Left forelimb (tissue), 1 donor: ENCODE measurements around the gene PKDREJ.
"Not testable (repeated sequence)": the region's sequence is repeated elsewhere in the genome, so short reads cannot be mapped to it uniquely, and the experiment has no call there.

Experiments
- DNase-seq: peaks from one replicate; pipeline ENCODE4 v3.0.0-alpha.2; 2018; ENCODE audit warnings: low spot score

The PKDREJ gene

GRCh38 chr22:46263216-46263590 lies at the start of gene PKDREJ:
Gene PKDREJ, minus strand, starts transcription at chr22:46263343. Its CDS starts 21 bp downstream, at chr22:46263322.
- peak; percentile 62 for DNase-seq

DNA sequence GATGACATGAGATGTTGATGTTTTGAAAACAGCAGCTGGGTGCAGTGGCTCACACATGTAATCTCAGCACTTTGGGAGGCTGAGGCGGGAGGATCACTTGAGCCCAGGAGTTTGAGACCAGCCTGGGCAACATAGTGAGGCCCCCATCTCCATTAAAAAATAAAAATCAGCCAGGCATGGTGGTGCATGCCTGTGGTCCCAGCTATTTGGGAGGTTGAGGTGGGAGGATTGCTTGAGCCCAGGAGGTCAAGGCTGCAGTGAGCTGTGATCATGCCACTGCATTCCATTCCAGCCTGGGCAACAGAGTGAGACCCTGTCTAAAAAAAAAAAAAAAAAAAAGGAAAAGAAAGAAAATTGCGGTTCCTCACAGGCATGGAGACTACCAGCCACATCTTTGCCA lies 49.7 kb upstream of the PKDREJ start:
- not testable (repeated sequence) for DNase-seq

DNA sequence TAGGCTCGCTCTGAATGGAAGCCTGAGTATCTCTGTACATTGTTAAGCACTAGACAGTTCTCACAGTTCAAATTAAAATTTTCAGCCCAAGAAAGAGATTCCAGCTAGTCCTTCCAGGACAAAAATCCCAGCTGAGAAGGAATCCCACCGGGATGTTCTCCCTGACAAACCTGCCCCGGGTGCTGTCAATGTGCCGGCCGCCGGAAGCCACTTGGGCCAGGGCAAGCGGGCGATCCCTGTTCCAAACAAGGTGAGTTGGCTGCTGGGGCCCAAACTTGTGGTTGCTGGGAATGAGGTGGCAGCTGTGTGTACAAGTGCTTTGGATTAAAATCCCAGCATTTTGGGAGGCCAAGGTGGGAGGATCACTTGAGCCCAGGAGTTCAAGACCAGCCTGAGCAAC lies 48.9 kb upstream of the PKDREJ start:
- DNase-seq: no peak

DNA sequence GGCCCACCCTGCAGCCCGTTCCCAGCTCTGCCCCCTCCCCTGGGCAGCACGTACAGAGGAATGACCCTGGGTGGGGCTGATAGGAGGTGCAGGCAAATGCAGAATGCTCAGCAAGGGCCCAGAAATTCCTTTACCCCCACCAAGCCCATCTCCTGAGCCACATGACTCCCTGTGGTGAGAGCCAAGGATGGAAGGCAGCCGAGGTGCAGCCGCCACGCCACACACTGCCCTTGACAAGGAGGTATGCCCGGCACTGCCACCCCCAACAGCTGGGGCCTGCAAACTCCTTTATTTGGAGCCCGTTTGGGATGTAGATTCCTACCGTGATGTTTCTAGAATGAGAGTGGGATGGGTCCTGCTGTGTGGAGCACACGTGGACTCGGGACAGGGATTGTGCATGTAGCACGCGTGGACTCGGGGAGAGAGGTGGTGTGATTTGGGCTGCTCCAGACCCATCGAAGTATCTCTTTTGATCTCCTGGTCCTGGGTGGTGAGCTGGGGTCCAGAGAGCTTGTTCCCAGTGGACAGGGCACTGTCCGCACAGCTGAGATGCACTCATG lies 46.5 kb upstream of the PKDREJ start:
- DNase-seq: no peak

- DNase-seq: no peak
Observed at GRCh38 chr22:46308283-46308988, 45.3 kb upstream of the PKDREJ start.

DNA sequence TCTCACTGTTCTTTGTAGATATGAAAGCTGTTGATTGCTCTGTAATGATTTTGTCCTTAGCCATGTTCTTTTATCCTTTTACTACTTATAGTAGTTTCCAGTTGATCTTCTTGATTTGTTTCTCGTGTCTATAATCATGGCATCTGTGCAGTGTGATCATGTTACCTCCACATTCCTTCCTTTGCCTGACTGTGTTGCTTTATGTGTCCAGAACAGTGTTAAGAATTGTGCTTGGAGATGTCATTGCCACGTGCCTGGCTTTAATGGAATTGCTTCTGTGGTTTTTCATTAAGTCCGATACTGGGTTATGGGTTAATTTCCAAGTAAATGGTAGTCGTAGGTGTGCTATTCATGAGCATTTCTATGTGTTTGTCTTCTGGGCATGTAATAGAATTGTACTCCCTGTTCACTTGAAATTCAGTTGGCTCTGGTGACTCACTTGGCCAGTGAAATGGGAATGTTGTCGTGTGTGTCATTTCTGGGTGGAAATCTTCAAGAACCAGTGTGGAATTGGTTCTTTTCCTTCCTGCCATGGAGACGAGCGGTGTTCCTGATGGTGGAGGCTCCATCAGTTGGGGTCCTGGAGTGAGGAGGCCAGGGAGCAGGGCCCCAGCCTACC lies 40.3 kb upstream of the PKDREJ start:
- DNase-seq: no peak

DNA sequence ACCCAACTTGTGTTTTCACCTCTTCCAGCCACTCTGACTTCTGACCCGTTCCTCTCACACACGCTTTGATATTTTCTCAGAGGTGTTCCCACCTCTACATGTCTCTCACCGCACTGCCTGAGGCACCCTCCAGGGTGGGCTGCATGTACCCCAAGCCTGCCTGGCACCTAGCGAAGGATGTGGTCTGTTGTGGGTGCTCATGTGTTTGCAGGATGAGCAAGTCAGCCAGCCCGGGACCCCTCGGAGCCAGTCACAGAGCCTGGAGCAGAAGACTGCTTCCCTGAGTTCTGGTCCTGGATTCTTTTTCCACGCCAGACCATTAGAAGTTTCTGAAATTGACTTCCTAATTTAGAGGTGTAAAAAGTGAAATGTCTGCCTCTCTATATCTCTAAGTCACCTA lies 37.3 kb upstream of the PKDREJ start:
- DNase-seq: no peak

GRCh38 chr22:46299101-46299500 lies 36.0 kb upstream of the PKDREJ start:
- no peak for DNase-seq

- no peak for DNase-seq
Observed at GRCh38 chr22:46297151-46297812, 34.1 kb upstream of the PKDREJ start.

- DNase-seq: peak; percentile 95
Observed at GRCh38 chr22:46296257-46297150, 33.4 kb upstream of the PKDREJ start, which contains the start of gene GTSE1. Gene GTSE1, plus strand, starts transcription at chr22:46296870. Its CDS starts 531 bp downstream, at chr22:46297401.

- no peak for DNase-seq
Observed at GRCh38 chr22:46295277-46295971, 32.3 kb upstream of the PKDREJ start.

- DNase-seq: no peak
Observed at GRCh38 chr22:46294784-46295183, 31.6 kb upstream of the PKDREJ start.

GRCh38 chr22:46293577-46294260 lies 30.6 kb upstream of the PKDREJ start:
- DNase-seq: no peak

DNA sequence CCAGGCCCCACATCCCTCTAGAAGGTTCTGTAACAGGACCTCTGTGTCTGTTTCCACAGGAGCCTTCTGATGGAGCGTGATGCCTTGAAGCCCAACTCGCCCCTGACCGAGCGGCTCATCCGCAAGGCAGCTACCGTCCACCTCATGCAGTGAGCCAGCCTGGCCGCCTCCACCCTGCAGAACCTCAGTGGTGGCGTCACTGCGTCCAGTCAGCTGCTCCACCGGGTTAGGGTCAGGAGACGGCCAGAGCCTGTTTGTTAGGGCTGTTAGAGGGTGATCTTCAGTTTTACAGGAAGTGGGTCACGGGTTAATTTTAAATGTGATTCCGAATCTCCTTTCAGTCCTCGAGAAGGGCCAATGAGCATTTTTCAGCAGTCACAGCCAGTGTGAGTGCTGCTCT lies 29.6 kb upstream of the PKDREJ start:
- no peak for DNase-seq

GRCh38 chr22:46292173-46292572 lies 29.0 kb upstream of the PKDREJ start:
- DNase-seq: no peak

DNA sequence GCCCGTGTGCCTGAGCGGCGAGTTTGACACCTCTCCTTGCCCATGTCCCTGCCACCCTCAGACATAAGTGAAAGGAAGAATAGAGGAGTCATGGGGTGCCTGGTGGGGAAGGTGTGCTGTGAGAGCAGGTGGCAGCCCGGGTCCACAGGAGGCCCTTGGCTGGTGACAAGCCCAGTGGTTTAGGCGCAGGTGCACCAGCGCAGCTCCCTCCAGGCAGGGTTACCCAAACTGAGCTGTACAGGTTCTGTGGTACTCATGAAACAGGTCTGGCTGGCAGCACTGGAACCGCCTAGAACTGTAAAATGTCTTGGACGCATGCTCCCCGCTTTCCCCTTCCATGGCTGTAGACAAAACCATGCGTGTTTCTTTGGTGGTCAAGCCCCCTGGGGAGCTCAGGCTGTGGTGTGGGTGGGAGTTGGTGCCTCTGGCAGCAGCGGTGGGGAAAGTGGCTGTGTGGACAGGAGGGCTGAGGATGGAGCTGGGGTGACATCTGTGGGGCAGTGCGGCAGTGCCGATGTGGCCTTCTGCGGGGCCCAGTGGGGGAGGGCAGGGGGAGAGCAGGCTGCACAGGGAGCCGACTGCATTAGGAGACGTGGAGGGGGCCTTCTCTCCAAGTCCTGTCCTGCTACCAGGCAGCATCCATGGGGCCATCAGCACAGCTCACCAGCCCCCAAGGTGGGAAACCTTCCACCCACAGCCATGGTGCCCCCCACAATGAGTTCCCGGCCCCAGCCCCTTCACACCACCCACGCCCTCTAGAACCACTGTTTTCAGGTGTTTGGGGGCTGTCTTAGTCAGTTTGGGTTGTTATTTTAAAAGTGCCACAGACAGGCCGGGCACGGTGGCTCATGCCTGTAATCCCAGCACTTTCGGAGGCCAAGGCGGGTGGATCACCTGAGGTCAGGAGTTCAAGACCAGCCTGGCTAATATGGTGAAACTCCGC lies 28.0 kb upstream of the PKDREJ start:
- DNase-seq: no peak

GRCh38 chr22:46290121-46290842 lies 27.1 kb upstream of the PKDREJ start:
- DNase-seq: no peak

DNA sequence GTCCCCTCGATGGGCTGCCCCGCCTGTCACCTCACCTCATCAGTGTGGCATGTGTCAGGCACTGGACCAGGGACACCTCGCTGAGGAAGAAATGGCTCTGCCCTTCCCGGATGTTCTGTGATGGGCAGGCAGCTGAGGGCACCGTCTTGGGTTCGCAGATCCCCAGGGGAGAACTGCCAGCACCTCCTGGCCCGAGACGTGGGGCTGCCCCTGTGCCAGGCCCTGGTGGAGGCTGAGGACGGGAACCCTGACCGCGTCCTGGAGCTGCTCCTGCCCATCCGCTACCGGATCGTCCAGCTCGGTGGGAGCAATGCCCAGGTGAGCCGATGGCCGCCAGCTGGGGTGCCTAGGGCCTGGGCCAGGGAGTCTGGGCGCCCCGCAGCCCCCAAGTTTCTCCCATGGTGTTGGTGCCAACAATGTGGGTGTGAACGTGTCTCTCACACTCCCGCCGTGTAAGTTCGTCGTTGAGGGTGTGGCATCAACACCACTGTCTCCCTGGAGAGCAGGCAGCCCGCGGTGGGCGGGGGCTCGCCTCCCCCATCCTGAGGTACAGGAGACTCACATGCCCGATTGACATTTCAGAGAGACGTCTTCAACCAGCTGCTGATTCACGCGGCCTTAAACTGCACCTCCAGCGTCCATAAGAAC lies 26.2 kb upstream of the PKDREJ start:
- no peak for DNase-seq
